Fibroblast of lung (primary cell): ENCODE data around the gene WDR49.

Source experiments
- EZH2 ChIP-seq: IDR thresholded peaks from 2 replicates; pipeline ENCODE4 v1.5.1; 2012; ENCODE audit warnings: low read length, control low read depth, mild to moderate bottlenecking; ENCODE audit errors: missing control alignments
- TF ChIP-seq, protein P1 (sequence below), 2 donors: IDR thresholded peaks in 1 of 2; conservative IDR thresholded peaks in 1 of 2; 1 replicate in 1 of 2; 2 replicates in 1 of 2; pipeline ENCODE4 v1.5.1; 2011 to 2012; ENCODE audit warnings: low read length in 2 of 2, control low read depth in 1 of 2, inconsistent platforms in 1 of 2, low read depth in 1 of 2, mild to moderate bottlenecking in 1 of 2

DNA sequence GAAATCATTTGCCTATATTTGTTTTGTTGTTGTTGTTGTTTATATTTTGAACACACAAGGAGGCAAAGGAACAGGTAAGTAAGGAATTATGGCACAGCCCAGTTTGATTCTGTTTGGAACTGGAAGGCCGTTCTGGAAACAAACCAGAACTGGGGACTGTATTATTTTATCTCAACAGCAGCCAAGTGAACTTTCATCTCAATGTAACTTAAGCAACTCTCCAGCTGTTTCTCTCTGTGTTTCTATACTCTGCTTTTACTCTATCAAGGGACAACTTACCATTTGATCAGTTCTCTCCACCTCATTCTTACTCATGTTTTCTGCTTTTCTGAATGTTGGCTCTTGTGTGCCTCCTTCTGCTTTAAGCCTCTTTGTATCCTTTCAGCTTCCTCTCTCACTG is 16.0 kb upstream of the WDR49 start:
- TF ChIP-seq, protein P1, sequence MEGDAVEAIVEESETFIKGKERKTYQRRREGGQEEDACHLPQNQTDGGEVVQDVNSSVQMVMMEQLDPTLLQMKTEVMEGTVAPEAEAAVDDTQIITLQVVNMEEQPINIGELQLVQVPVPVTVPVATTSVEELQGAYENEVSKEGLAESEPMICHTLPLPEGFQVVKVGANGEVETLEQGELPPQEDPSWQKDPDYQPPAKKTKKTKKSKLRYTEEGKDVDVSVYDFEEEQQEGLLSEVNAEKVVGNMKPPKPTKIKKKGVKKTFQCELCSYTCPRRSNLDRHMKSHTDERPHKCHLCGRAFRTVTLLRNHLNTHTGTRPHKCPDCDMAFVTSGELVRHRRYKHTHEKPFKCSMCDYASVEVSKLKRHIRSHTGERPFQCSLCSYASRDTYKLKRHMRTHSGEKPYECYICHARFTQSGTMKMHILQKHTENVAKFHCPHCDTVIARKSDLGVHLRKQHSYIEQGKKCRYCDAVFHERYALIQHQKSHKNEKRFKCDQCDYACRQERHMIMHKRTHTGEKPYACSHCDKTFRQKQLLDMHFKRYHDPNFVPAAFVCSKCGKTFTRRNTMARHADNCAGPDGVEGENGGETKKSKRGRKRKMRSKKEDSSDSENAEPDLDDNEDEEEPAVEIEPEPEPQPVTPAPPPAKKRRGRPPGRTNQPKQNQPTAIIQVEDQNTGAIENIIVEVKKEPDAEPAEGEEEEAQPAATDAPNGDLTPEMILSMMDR (conservative IDR thresholded peaks at IDR 0.05 in 1 of 2, IDR thresholded peaks at IDR 0.05 in 1 of 2; ENCODE audit: low read depth in 1 of 2, low read length in 2 of 2): no peak
- no peak for TF ChIP-seq EZH2
